ENCODE results near the gene SCARF1. TPM values are rescaled to one million over a fixed set of nuclear protein-coding genes. Genes with fewer than 3 reads are reported as not detected.
A peak's percentile ranks its signal among the peaks of the same experiment; 100 is the strongest.

The SCARF1 gene
- total RNA-seq, 1 donor from 2014 or later = 289 TPM

DNA sequence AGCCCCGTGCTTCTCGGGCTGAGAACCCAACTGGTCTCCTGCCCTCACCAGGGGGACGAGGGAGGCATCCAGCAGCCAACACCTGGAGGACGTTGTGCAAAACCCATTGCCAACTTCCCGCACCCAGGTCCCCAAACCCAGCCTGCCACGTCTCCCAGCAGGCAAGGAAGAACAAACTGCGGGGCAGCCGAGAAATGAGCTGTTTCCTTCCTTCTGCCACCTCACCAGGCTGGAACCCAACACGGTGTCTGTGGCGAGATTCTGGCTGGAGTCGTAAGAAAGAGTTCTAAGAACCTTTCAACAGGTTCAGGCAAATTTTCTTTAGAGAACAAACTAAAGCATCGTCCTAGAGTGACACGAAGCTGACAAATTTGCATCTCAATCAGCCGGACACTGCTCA lies 20.5 kb downstream of the SCARF1 start:
- no peak overlapping the region for H3K4me3 Mint-ChIP-seq (ENCODE audit: unreplicated experiment)
- H3K9me3 Mint-ChIP-seq (ENCODE audit: unreplicated experiment) = no peaks in the 10 kb centered on the region
- H3K36me3 Mint-ChIP-seq (ENCODE audit: low read depth, unreplicated experiment) = peaks cover 9% of the 10 kb centered on the region
- H3K4me1 Mint-ChIP-seq (ENCODE audit: unreplicated experiment) = peaks cover 39% of the 10 kb centered on the region
- DNase-seq (ENCODE audit: low spot score) = no peak
- TF ChIP-seq, protein P1, sequence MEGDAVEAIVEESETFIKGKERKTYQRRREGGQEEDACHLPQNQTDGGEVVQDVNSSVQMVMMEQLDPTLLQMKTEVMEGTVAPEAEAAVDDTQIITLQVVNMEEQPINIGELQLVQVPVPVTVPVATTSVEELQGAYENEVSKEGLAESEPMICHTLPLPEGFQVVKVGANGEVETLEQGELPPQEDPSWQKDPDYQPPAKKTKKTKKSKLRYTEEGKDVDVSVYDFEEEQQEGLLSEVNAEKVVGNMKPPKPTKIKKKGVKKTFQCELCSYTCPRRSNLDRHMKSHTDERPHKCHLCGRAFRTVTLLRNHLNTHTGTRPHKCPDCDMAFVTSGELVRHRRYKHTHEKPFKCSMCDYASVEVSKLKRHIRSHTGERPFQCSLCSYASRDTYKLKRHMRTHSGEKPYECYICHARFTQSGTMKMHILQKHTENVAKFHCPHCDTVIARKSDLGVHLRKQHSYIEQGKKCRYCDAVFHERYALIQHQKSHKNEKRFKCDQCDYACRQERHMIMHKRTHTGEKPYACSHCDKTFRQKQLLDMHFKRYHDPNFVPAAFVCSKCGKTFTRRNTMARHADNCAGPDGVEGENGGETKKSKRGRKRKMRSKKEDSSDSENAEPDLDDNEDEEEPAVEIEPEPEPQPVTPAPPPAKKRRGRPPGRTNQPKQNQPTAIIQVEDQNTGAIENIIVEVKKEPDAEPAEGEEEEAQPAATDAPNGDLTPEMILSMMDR (IDR thresholded peaks at IDR 0.05; ENCODE audit: unreplicated experiment) = no peak
- peaks cover 13% of the 10 kb centered on the region for H3K27me3 Mint-ChIP-seq (ENCODE audit: unreplicated experiment)
- no peak overlapping the region for H3K27ac Mint-ChIP-seq (ENCODE audit: unreplicated experiment)

DNA sequence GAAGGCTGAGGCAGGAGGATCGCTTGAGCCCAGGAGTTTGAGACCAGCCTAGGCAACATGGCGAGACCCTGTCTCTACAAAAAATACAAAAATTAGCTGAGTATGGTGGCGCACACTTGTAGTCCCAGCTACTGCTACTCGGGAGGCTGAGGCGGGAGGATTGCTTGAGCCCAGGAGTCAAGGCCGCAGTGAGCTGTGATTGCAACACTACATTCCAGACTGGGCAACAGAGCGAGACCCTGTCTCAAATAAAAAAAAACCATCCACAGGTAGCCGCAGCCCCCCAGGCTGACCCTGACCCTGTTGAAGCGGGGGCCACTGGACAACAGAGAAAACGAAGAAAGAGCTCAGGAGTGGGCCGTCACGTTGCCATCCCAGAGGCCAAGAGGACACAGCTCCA lies 20.9 kb downstream of the SCARF1 start:
- Mint-ChIP-seq H3K27ac (ENCODE audit: unreplicated experiment) (no peak overlapping the region), H3K27me3 (ENCODE audit: unreplicated experiment) (peaks cover 14% of the 10 kb centered on the region), H3K9me3 (ENCODE audit: unreplicated experiment) (no peaks in the 10 kb centered on the region), H3K36me3 (ENCODE audit: low read depth, unreplicated experiment) (peaks cover 9% of the 10 kb centered on the region), H3K4me1 (ENCODE audit: unreplicated experiment) (peaks cover 40% of the 10 kb centered on the region), H3K4me3 (ENCODE audit: unreplicated experiment) (no peak overlapping the region)
- TF ChIP-seq, protein P1 (IDR thresholded peaks at IDR 0.05; ENCODE audit: unreplicated experiment) = no peak
- no peak for DNase-seq (ENCODE audit: low spot score)

DNA sequence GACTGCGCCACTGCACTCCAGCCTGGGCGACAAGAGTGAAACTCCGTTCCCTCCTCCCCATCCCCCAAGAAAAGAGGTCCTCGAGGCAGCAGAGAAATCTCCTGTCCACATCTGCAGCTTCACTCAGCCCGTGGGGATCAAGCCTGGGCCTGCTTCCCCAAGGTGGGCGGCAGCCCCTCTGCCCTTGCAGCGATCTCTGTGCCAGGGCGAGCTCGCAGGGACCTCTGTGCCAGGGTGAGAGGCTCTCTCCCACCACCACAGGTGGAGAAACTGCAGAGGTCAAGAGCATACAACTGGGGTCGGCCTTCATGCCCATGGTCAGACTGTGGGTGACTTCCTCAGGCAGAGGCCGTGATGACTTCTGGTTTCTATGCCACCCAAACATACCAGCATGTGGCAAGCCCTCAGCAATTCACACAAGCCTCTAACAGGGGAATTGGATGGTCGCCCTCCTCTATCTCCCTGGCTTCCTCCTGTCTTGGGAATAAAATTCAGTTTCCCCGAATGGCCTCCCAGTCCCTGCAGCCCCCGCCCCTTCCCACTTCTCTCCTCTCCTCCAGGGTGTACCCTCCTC lies 22.4 kb downstream of the SCARF1 start:
- Mint-ChIP-seq H3K27me3 (ENCODE audit: unreplicated experiment) (peaks cover 18% of the 10 kb centered on the region), H3K36me3 (ENCODE audit: low read depth, unreplicated experiment) (peaks cover 9% of the 10 kb centered on the region), H3K4me1 (ENCODE audit: unreplicated experiment) (peaks cover 44% of the 10 kb centered on the region), H3K9me3 (ENCODE audit: unreplicated experiment) (no peaks in the 10 kb centered on the region), H3K4me3 (ENCODE audit: unreplicated experiment) (no peak overlapping the region), H3K27ac (ENCODE audit: unreplicated experiment) (no peak overlapping the region)
- TF ChIP-seq, protein P1 (IDR thresholded peaks at IDR 0.05; ENCODE audit: unreplicated experiment) = no peak
- no peak for DNase-seq (ENCODE audit: low spot score)

DNA sequence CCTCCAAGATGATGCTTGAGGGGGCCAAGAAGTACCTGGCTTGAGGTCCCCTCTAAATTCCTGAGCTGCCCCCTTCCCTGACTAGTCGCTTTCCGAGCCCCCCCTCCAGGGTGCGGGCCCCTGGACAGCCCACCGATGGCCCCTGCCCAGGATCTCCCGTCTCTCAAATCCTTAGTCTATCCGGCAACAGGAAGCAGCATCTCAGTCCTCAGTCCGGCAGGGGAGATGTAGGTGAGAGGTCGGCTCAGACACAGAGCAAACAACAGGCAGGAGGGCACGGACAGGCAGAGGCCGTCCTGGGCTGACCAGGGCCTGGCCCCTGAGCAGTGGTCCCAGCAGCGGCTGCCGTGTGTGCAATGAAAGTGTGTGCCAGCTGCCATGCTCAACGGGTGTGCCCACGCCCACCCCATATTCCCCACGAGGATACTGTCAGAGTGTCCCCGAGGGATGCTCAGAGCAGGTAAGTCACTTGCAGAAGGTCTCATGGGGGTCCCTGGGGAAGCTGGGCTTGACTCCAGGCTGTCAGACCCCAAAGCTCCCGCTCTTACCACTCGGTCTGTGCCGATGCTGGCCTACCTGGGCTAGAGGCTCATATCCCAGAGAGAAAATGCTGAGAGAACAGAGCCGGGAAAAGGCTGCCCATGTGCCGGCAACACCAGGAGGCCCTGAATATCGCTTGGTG lies 24.1 kb downstream of the SCARF1 start:
- DNase-seq (ENCODE audit: low spot score) = no peak
- Mint-ChIP-seq H3K27me3 (ENCODE audit: unreplicated experiment) (peaks cover 15% of the 10 kb centered on the region), H3K9me3 (ENCODE audit: unreplicated experiment) (no peaks in the 10 kb centered on the region), H3K4me1 (ENCODE audit: unreplicated experiment) (peaks cover 34% of the 10 kb centered on the region), H3K4me3 (ENCODE audit: unreplicated experiment) (peak overlapping the region; percentile 42), H3K36me3 (ENCODE audit: low read depth, unreplicated experiment) (peaks cover 9% of the 10 kb centered on the region), H3K27ac (ENCODE audit: unreplicated experiment) (no peak overlapping the region)
- TF ChIP-seq, protein P1 (IDR thresholded peaks at IDR 0.05; ENCODE audit: unreplicated experiment) = no peak

DNA sequence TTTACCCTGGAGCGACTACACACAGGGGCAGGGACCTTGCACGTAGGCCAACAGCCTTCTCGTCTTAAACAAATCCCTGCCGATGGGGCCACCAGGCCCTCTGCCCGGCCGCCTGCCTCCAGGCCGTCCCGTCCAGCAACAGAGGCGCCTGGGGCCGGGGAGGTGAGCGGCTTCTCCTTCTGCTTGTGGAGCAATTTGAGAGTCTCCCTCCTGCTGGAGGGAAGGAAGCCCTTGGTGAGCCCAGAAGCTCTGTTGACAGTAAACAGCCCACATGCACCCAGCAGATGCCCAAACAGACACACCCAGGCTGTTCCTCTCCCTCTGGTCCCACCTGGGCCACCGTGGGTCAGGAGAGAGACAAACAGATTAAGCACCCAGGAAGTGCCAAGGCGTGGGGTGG lies 25.0 kb downstream of the SCARF1 start:
- Mint-ChIP-seq H3K36me3 (ENCODE audit: low read depth, unreplicated experiment) (peaks cover 7% of the 10 kb centered on the region), H3K27ac (ENCODE audit: unreplicated experiment) (no peak overlapping the region), H3K9me3 (ENCODE audit: unreplicated experiment) (no peaks in the 10 kb centered on the region), H3K4me1 (ENCODE audit: unreplicated experiment) (peaks cover 25% of the 10 kb centered on the region), H3K27me3 (ENCODE audit: unreplicated experiment) (peaks cover 11% of the 10 kb centered on the region), H3K4me3 (ENCODE audit: unreplicated experiment) (no peak overlapping the region)
- no peak for DNase-seq (ENCODE audit: low spot score)
- TF ChIP-seq, protein P1 (IDR thresholded peaks at IDR 0.05; ENCODE audit: unreplicated experiment) = no peak
